Calu3 (cell line): ENCODE measurements around the gene CTBP1. TPM values are rescaled to one million over a fixed set of nuclear protein-coding genes. Genes with fewer than 3 reads are reported as not detected.

Experiments
- BruUV-seq: library from RNA; stranded (reverse); fragments of 400-500 nt; replicated peaks from 2 replicates; lab custom pipeline; 2021; lab: Mats Ljungman, UMichigan
- CTCF ChIA-PET: fragments of 300-600 bp; sonication (Branson Sonifier 250); formaldehyde crosslinking; loops from one replicate; lab custom pipeline; 2022; ENCODE audit warnings: antibody characterized with exemption; lab: Charles Lee
- DNase-seq: peaks from one replicate; pipeline ENCODE4 v3.0.0; 2022
- H3K27ac Mint-ChIP-seq: one replicate; pipeline ENCODE4 v1.8.0; 2022; ENCODE audit warnings: mixed read lengths; ENCODE audit not compliant: unreplicated experiment
- H3K27me3 Mint-ChIP-seq: one replicate; pipeline ENCODE4 v1.8.0; 2022; ENCODE audit warnings: mixed read lengths; ENCODE audit not compliant: unreplicated experiment
- H3K36me3 Mint-ChIP-seq: one replicate; pipeline ENCODE4 v1.8.0; 2022; ENCODE audit warnings: mild to moderate bottlenecking, moderate library complexity, mixed read lengths; ENCODE audit not compliant: insufficient read depth, unreplicated experiment
- H3K4me1 Mint-ChIP-seq: one replicate; pipeline ENCODE4 v1.8.0; 2022; ENCODE audit warnings: mild to moderate bottlenecking, low read depth, mixed read lengths; ENCODE audit not compliant: unreplicated experiment
- H3K4me3 Mint-ChIP-seq: one replicate; pipeline ENCODE4 v1.8.0; 2022; ENCODE audit warnings: mild to moderate bottlenecking, low read depth, moderate library complexity, mixed read lengths; ENCODE audit not compliant: unreplicated experiment
- H3K9me3 Mint-ChIP-seq: one replicate; pipeline ENCODE4 v1.8.0; 2022; ENCODE audit warnings: low read depth, mixed read lengths; ENCODE audit not compliant: unreplicated experiment
- CTCF ChIP-seq: fragments of 200-600 bp; IDR thresholded peaks from one replicate; pipeline ENCODE4 v1.8.0; 2022; ENCODE audit warnings: antibody characterized with exemption; ENCODE audit not compliant: unreplicated experiment
- intact Hi-C: fragments of 100-400 bp; cut with micrococcal nuclease; formaldehyde crosslinking; loops from one replicate; pipeline ENCODE4 v1.10.0; 2022; ENCODE audit not compliant: unreplicated experiment
- total RNA-seq: library from RNA; stranded (reverse); gene quantifications from 2 replicates; pipeline ENCODE4 v1.2.3, GENCODE V29; 2022

CTBP1 gene
- total RNA-seq, 1 experiment from 2014 or later: 115 TPM

- H3K36me3 Mint-ChIP-seq: peaks cover 38% of the 10 kb centered on the region
- no peak for TF ChIP-seq CTCF
- H3K9me3 Mint-ChIP-seq: peaks cover 2% of the 10 kb centered on the region
- no TSS peak for BruUV-seq
- peak overlapping the region; percentile 88 for H3K4me3 Mint-ChIP-seq
- CTCF ChIA-PET: interaction anchor here (0.7 to 1.0 kb wide), 2 partner anchors 39 to 103 kb away, joined by 3 to 5 read pairs; no protein-coding TSS in a partner anchor
- DNase-seq: no peak
- H3K27me3 Mint-ChIP-seq: no peaks in the 10 kb centered on the region
- H3K4me1 Mint-ChIP-seq: peaks cover 13% of the 10 kb centered on the region
- intact Hi-C loops: no loop called here
- H3K27ac Mint-ChIP-seq: no peak overlapping the region
Measured at GRCh38 chr4:1291091-1291490, 42.2 kb upstream of the CTBP1 start.

- TSS peak; percentile 65 for BruUV-seq
- no peak for TF ChIP-seq CTCF
- intact Hi-C loops: no loop called here
- H3K27ac Mint-ChIP-seq: peak overlapping the region; percentile 70
- H3K9me3 Mint-ChIP-seq: peaks cover 3% of the 10 kb centered on the region
- peaks cover 38% of the 10 kb centered on the region for H3K36me3 Mint-ChIP-seq
- H3K4me3 Mint-ChIP-seq: peak overlapping the region; percentile 88
- H3K27me3 Mint-ChIP-seq: no peaks in the 10 kb centered on the region
- CTCF ChIA-PET: interaction anchor here (0.9 to 1.0 kb wide), 2 partner anchors 22 to 39 kb away, joined by 3 to 5 read pairs; no protein-coding TSS in a partner anchor
- H3K4me1 Mint-ChIP-seq: peaks cover 13% of the 10 kb centered on the region
- peak; percentile 44 for DNase-seq
Measured at GRCh38 chr4:1290165-1290977, 41.4 kb upstream of the CTBP1 start.

DNA sequence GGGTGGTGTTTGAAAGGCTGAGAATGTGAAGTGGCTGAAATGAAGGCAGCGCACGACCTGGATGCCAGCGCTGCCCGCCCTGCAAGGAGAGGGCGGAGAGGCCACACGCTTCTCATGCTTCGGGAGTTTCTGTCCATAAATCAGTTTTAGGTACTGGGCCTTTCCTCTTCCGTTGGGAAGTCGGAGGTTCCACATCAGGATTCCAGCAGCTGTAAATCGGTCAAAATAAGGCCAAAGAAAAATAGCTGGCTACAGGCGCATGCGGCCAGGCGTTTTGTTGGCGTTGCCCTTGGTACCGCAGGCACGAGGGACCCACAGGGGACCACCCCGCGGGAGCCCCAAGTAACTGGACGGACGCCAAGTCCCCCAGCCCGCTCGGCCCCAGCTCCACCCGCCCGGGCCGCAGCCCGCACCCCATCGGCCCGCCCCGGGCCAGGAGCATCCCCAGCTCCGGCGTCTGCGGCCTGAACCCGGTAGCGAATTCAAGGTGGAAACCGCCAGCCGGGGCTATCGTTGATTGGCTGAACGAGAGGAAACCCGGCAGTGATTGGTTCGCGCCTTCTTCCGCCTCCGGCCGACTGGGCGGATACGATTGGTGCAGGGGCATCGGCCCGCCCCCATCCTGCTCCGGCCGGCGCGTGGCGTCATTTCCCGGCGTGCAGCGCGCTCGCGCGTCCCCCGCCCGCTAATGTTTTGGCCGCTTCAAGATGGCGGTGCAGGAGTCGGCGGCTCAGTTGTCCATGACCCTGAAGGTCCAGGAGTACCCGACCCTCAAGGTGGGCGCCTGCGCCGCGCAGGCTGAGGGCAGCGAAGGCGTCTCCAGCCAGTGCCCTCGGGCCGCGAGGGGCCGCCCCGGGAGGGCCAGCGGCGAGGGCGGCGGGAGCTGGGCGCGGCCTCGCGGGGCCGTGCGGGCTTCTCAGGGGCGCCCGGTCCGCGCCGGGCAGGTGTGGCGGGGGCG is 40.6 kb upstream of the CTBP1 start, which contains the start of gene MAEA:
Gene MAEA, plus strand, starts transcription at position 685 of the 958 bp plus-strand sequence. Its CDS starts 23 bp downstream, at position 708.
- H3K27me3 Mint-ChIP-seq: no peaks in the 10 kb centered on the region
- TSS peak; percentile 95 for BruUV-seq
- intact Hi-C loops: no loop called here

More for the DNA sequence above, 40.6 kb upstream of the CTBP1 start, which contains the start of gene MAEA:
- peak; percentile 95 for DNase-seq
- TF ChIP-seq CTCF: no peak
- H3K27ac Mint-ChIP-seq: peak within 1 kb of the TSS; percentile 70
- peaks cover 13% of the 10 kb centered on the region for H3K4me1 Mint-ChIP-seq
- H3K9me3 Mint-ChIP-seq: peaks cover 3% of the 10 kb centered on the region
- CTCF ChIA-PET: interaction anchor here (0.9 kb wide), 1 partner anchor 21 kb away, joined by 3 read pairs; no protein-coding TSS in a partner anchor
- H3K4me3 Mint-ChIP-seq: peak within 1 kb of the TSS; percentile 88
- peaks cover 32% of the 10 kb centered on the region for H3K36me3 Mint-ChIP-seq
